ENCODE measurements around the gene ZNF599.

The ZNF599 gene

GRCh38 chr19:34712395-34713261 is 60.4 kb downstream of the ZNF599 start:
- CTCF ChIA-PET: interaction anchor here (0.6 to 1.4 kb wide), 9 partner anchors 9 to 764 kb away, joined by 3 to 8 read pairs (median 4); no protein-coding TSS in a partner anchor
- peak; percentile 64 for DNase-seq (ENCODE audit: low spot score)
- H3K27ac ChIP-seq: no peak overlapping the region
- POLR2A ChIA-PET (ENCODE audit: low non-redundant PET): no interaction called here
- TF ChIP-seq CTCF (conservative IDR thresholded peaks at IDR 0.05; ENCODE audit: low read depth): peak; percentile 63

GRCh38 chr19:34711890-34712289 is 61.1 kb downstream of the ZNF599 start:
- TF ChIP-seq CTCF (conservative IDR thresholded peaks at IDR 0.05; ENCODE audit: low read depth): no peak
- no peak overlapping the region for H3K27ac ChIP-seq
- POLR2A ChIA-PET (ENCODE audit: low non-redundant PET): no interaction called here
- CTCF ChIA-PET: interaction anchor here (0.6 to 1.2 kb wide), 5 partner anchors 32 to 928 kb away, joined by 3 to 6 read pairs (median 4); no protein-coding TSS in a partner anchor
- no peak for DNase-seq (ENCODE audit: low spot score)

Measured in RWPE1 (cell line).